Adrenal gland (tissue), 12 donors: ENCODE measurements around the gene TTC23L. TPM values are rescaled to one million over a fixed set of nuclear protein-coding genes. Genes with fewer than 3 reads are reported as not detected.

Experiments used
- DNase-seq, 7 donors: peaks; one replicate each; pipeline ENCODE4 v3.0.0-alpha.2; 2019 to 2020
- H3K27ac ChIP-seq, 5 donors: fragments of 200-600 bp; sonication (generic) in 4 of 5; 1 replicate in 3 of 5; 2 replicates in 2 of 5; pipeline versions ENCODE4 v1.5.1 to v1.8.0; 2016 to 2020; ENCODE audit warnings: mild to moderate bottlenecking in 1 of 5
- H3K27me3 ChIP-seq: fragments of 200-600 bp; 2 replicates; pipeline ENCODE4 v1.8.0; 2021
- H3K36me3 ChIP-seq, 2 donors: fragments of 200-600 bp; replicated peaks in 1 of 2; 1 replicate in 1 of 2; 2 replicates in 1 of 2; pipeline versions ENCODE4 v1.5.1 to v1.8.0; 2018 to 2022
- H3K4me1 ChIP-seq, 2 donors: fragments of 200-600 bp; replicated peaks in 1 of 2; 1 replicate in 1 of 2; 2 replicates in 1 of 2; pipeline versions ENCODE4 v1.5.1 to v1.8.0; 2018 to 2021
- H3K4me3 ChIP-seq, 4 donors: fragments of 200-600 bp; sonication (generic) in 3 of 4; one replicate each; pipeline ENCODE4 v1.5.1; 2016 to 2018
- H3K9me3 ChIP-seq, 3 donors: fragments of 200-600 bp; sonication (generic) in 1 of 3; replicated peaks in 1 of 3; 1 replicate in 2 of 3; 2 replicates in 1 of 3; pipeline versions ENCODE4 v1.5.1 to v1.8.0; 2016 to 2021
- CTCF ChIP-seq, 6 experiments: fragments of 450-650 bp in 4 of 6; fragments of 200-600 bp in 2 of 6; sonication (generic) in 1 of 6; IDR thresholded peaks; 1 replicate in 5 of 6; 2 replicates in 1 of 6; pipeline versions ENCODE4 v1.5.1 to v1.8.0; 2016 to 2021; ENCODE audit warnings: antibody characterized with exemption in 6 of 6, mild to moderate bottlenecking in 2 of 6, moderate library complexity in 1 of 6
- POLR2A ChIP-seq, 2 donors: fragments of 450-650 bp; IDR thresholded peaks; one replicate each; pipeline ENCODE4 v1.6.1; 2017; ENCODE audit warnings: antibody characterized with exemption in 2 of 2, mild to moderate bottlenecking in 2 of 2, moderate library complexity in 1 of 2
- WGBS, 4 donors: extraction: QIAGEN DNeasy Blood & Tissue Kit in 2 of 4; methylation state at CpG; one replicate each; pipeline versions ENCODE4 v1.1.5 to v1.1.7; 2013 to 2017; 5-methylcytosine and 5-hydroxymethylcytosine counted together
- intact Hi-C, 2 donors: fragments of 100-400 bp; cut with DNase I; formaldehyde crosslinking; loops; one replicate each; pipeline versions ENCODE4 v1.14.1 to v1.15.0; 2022 to 2023
- polyA plus RNA-seq, 3 donors: library from polyadenylated mRNA; stranded (reverse); fragments of 200-250 nt in 2 of 3; fragments of 350-450 nt in 1 of 3; fragmentation: Illumina TruSeq in 1 of 3; extraction: RNeasy Lipid Tissue Mini Kit (QIAGEN cat#74804) in 1 of 3; gene quantifications; one replicate each; pipeline ENCODE4 v1.2.3, GENCODE V29; 2013 to 2014
- total RNA-seq, 9 donors: library from RNA; depleted of rRNA in 4 of 9; stranded (reverse); fragments of >200 nt in 4 of 9; fragments of 120-200 nt in 1 of 9; fragmentation: NEBNext Ultra II Directional in 1 of 9; extraction: Animal tissue kit (Norgen Biotek cat#: 25700) in 1 of 9; gene quantifications; one replicate each; pipeline versions ENCODE4 v1.1.0 to v1.2.4, GENCODE V29; 2013 to 2023
- donor health status: healthy with polysubstance abuse.
- donor health status: Bipolar disorder and iron deficiency.
- donor health status: DM: yes; HTN: yes; CAD: no.
- donor health status: DM: no; HTN: no; CAD: no.
- donor health status: DM: no; HTN: no; CAD: no.
- donor health status: DM: yes; HTN: yes; CAD: no.

TTC23L gene
- total and polyA plus RNA-seq, 12 donors, result 0.40 to 4.8 (median 2.9) TPM; not detected in 2

- DNase-seq, result peak; percentile 52 to 80 (median 68)
- H3K27me3 ChIP-seq, result no peaks in the 10 kb centered on the region
- peak overlapping the region; percentile 1 to 98 (median 85) for H3K4me3 ChIP-seq
- intact Hi-C loops, result no loop called here
- H3K36me3 ChIP-seq, result peaks cover 0 to 25% of the 10 kb centered on the region in 2 donors
- peak; percentile 21 to 38 for TF ChIP-seq POLR2A (IDR thresholded peaks at IDR 0.05)
- peak in 1 of 6 experiments; percentile 3 for TF ChIP-seq CTCF (IDR thresholded peaks at IDR 0.05)
- no peaks in the 10 kb centered on the region for H3K9me3 ChIP-seq
- WGBS, 4 donors, result 1 to 4% (median 2%) methylated on average over 16 to 20 of the region's 20 CpGs
- H3K4me1 ChIP-seq, result peaks cover 22 to 35% of the 10 kb centered on the region in 2 donors
- peak overlapping the region; percentile 74 to 96 (median 92) for H3K27ac ChIP-seq
Observed at GRCh38 chr5:34914671-34915138, 75.7 kb downstream of the TTC23L start.

DNA sequence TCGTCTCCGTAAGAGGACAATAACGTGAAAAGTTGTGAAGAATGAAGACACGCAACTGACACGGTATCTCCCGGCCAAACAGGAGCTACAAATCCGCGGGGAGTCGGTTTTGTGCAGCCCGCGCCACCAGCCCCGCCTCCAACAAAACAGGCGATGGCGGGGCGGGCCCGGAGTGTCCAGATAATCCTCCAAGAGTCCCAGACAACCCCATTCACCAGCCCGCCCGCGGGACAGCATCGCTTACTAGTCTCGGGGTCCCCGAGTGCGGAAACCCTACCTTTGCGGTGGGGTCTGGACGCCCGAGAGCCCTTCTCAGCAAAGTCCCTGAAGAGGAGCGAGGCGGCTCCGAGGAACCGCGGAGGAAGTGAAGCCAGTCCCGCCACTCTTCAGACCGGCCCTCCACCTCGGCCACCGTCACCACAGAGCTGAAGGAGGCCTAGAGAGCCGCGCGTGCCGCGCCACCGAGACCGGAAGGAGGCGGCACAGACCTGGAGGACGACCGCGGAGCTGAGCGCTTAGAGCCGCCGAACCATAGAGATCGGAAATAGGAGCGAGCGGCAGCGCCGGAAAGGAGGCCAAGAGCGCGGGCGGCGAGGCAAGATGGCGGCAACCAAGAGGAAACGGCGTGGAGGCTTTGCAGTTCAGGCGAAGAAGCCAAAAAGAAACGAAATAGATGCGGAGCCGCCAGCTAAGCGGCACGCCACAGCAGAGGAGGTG is 76.3 kb downstream of the TTC23L start, which contains the start of the genes BRIX1 and RAD1:
Gene BRIX1, plus strand, starts transcription at position 573 of the 717 bp plus-strand sequence. Its CDS starts 28 bp downstream, at position 601.
Gene RAD1, minus strand, starts transcription at position 366 of the 717 bp plus-strand sequence. CDS start 612 bp downstream, outside the sequence.
- WGBS, 4 donors, result 0 to 1% (median 0%) methylated on average over 37 to 67 of the region's 67 CpGs
- H3K36me3 ChIP-seq, result peaks cover 0 to 23% of the 10 kb centered on the region in 2 donors
- no peaks in the 10 kb centered on the region for H3K9me3 ChIP-seq
- TF ChIP-seq POLR2A (IDR thresholded peaks at IDR 0.05) (peak; percentile 73 to 94), CTCF (IDR thresholded peaks at IDR 0.05) (peak in 1 of 6 experiments; percentile 23)
- peaks cover 22 to 35% of the 10 kb centered on the region in 2 donors for H3K4me1 ChIP-seq
- H3K4me3 ChIP-seq, result peak within 1 kb of the TSS; percentile 75 to 98 (median 87)
- H3K27ac ChIP-seq, result peak within 1 kb of the TSS; percentile 74 to 96 (median 92)
- DNase-seq, result peak; percentile 96 to 98 (median 97)
- intact Hi-C loops, result no loop called here
- H3K27me3 ChIP-seq, result no peaks in the 10 kb centered on the region

DNA sequence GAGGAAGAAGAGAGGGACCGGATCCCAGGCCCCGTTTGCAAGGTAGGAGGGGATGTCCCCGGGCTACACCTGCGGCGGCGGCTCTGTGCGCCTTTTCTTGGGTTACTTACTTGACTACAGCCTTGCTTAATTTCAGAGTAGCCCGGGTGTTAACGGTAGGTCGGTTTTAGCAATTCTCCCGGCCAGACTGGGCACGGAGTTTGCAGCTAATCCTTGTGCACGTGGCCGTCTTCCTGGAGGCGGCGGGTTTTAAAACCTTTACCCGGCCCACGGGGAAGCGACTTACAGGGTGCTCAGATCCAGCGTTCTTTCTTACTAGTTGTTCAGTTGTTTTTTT is 76.9 kb downstream of the TTC23L start:
- no peak for TF ChIP-seq CTCF (IDR thresholded peaks at IDR 0.05)
- intact Hi-C loops, result no loop called here
- Histone ChIP-seq H3K4me3 (peak overlapping the region; percentile 2 to 98 (median 87)), H3K27me3 (no peaks in the 10 kb centered on the region), H3K36me3 (peaks cover 0 to 23% of the 10 kb centered on the region in 2 donors), H3K27ac (peak overlapping the region in 4 of 5 donors; percentile 86 to 96 (median 92)), H3K4me1 (peaks cover 22 to 35% of the 10 kb centered on the region in 2 donors), H3K9me3 (no peaks in the 10 kb centered on the region)
- peak in 1 of 7 donors; percentile 30 for DNase-seq
- 0% methylated on average over 17 to 20 of the region's 20 CpGs for WGBS, 4 donors

DNA sequence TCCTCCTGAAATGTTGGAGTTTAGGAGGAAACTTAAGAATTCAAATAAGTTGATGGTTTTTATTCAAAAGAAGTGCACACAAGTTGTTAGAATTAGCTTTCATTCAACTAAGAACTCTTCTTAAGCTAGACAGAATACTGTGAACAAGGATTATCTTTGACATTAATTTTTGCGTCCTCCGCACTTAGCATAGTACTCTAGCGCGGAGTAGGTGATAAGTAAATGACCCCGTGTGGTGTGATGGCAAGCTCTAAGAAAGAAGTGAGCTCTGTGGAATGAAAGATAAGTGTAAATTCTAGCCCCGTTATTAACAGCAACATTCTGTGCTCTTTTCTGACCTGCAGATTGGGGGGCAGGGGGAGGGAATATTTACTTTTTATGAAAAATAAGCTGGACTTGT is 77.6 kb downstream of the TTC23L start:
- Histone ChIP-seq H3K4me1 (peaks cover 22 to 35% of the 10 kb centered on the region in 2 donors), H3K27ac (peak overlapping the region in 1 of 5 donors; percentile 93), H3K9me3 (no peaks in the 10 kb centered on the region), H3K36me3 (peaks cover 0 to 23% of the 10 kb centered on the region in 2 donors), H3K4me3 (peak overlapping the region in 2 of 4 donors; percentile 95 to 98), H3K27me3 (no peaks in the 10 kb centered on the region)
- WGBS, 4 donors, result 18 to 38% (median 25%) methylated on average over 6 of the region's 6 CpGs
- intact Hi-C loops, result no loop called here
- no peak for DNase-seq
- TF ChIP-seq CTCF (IDR thresholded peaks at IDR 0.05), result no peak
- TF ChIP-seq POLR2A (IDR thresholded peaks at IDR 0.05), result no peak
